Stimulated activated CD4-positive, alpha-beta T cell treated with anti-CD3 and anti-CD28 coated beads, Interleukin-1b, Interleukin-23, amount 100 ng/mL, for 4 hours (primary cell): Measurements from ENCODE around the gene GABRA4.

ENCODE experiments used
- DNase-seq, 2 donors: peaks; one replicate each; pipeline ENCODE4 v3.0.0-alpha.2; 2020; ENCODE audit warnings: low read depth in 2 of 2

The GABRA4 gene

GRCh38 chr4:46979726-46980125, 13.7 kb downstream of the GABRA4 start:
- DNase-seq = no peak

GRCh38 chr4:46979283-46979682, 14.1 kb downstream of the GABRA4 start:
- DNase-seq = no peak

- DNase-seq = no peak
Observed at GRCh38 chr4:46977245-46977644, 16.1 kb downstream of the GABRA4 start.

GRCh38 chr4:46975812-46976553, 17.4 kb downstream of the GABRA4 start:
- no peak for DNase-seq

GRCh38 chr4:46974891-46975543, 18.4 kb downstream of the GABRA4 start:
- no peak for DNase-seq

- DNase-seq = no peak
Observed at GRCh38 chr4:46968847-46969246, 24.5 kb downstream of the GABRA4 start.

GRCh38 chr4:46967631-46968030, 25.8 kb downstream of the GABRA4 start:
- no peak for DNase-seq

GRCh38 chr4:46958742-46959488, 34.5 kb downstream of the GABRA4 start:
- DNase-seq = no peak

GRCh38 chr4:46956451-46956850, 36.9 kb downstream of the GABRA4 start:
- DNase-seq = no peak

GRCh38 chr4:46955601-46956000, 37.8 kb downstream of the GABRA4 start:
- no peak for DNase-seq

- no peak for DNase-seq
Observed at GRCh38 chr4:46954643-46955042, 38.7 kb downstream of the GABRA4 start.

GRCh38 chr4:46953564-46953963, 39.8 kb downstream of the GABRA4 start:
- no peak for DNase-seq

GRCh38 chr4:46952451-46952850, 40.9 kb downstream of the GABRA4 start:
- DNase-seq = no peak

- DNase-seq = no peak
Observed at GRCh38 chr4:46950826-46951225, 42.6 kb downstream of the GABRA4 start.

- DNase-seq = no peak
Observed at GRCh38 chr4:46949822-46950221, 43.6 kb downstream of the GABRA4 start.

GRCh38 chr4:46947541-46947940, 45.8 kb downstream of the GABRA4 start:
- no peak for DNase-seq

GRCh38 chr4:46946919-46947536, 46.4 kb downstream of the GABRA4 start:
- no peak for DNase-seq

GRCh38 chr4:46945062-46945461, 48.3 kb downstream of the GABRA4 start:
- DNase-seq = no peak

GRCh38 chr4:46944345-46944744, 49.0 kb downstream of the GABRA4 start:
- no peak for DNase-seq

GRCh38 chr4:46937493-46937892, 55.9 kb downstream of the GABRA4 start:
- DNase-seq = no peak

- DNase-seq = no peak
Observed at GRCh38 chr4:46934726-46935125, 58.7 kb downstream of the GABRA4 start.

- DNase-seq = no peak
Observed at GRCh38 chr4:46933686-46934085, 59.7 kb downstream of the GABRA4 start.
